Mesothelial cell of epicardium (in vitro differentiated cells): ENCODE measurements around the gene MCAT. TPM values are rescaled to one million over a fixed set of nuclear protein-coding genes. Genes with fewer than 3 reads are reported as not detected.

ENCODE experiments used
- DNase-seq, 2 experiments: peaks; one replicate each; pipeline ENCODE4 v3.0.0; 2021; ENCODE audit warnings: low spot score in 2 of 2; ENCODE audit not compliant: unreplicated experiment in 2 of 2
- H3K27ac Mint-ChIP-seq: 2 replicates; pipeline ENCODE4 v1.8.0; 2021; ENCODE audit warnings: mixed read lengths
- H3K27me3 Mint-ChIP-seq: 2 replicates; pipeline ENCODE4 v1.8.0; 2021; ENCODE audit warnings: low read depth, mixed read lengths
- H3K36me3 Mint-ChIP-seq: 2 replicates; pipeline ENCODE4 v1.8.0; 2021; ENCODE audit warnings: mixed read lengths
- H3K4me1 Mint-ChIP-seq: 2 replicates; pipeline ENCODE4 v1.8.0; 2021; ENCODE audit warnings: mixed read lengths
- H3K4me3 Mint-ChIP-seq: 2 replicates; pipeline ENCODE4 v1.8.0; 2021; ENCODE audit warnings: mild to moderate bottlenecking, moderate library complexity, mixed read lengths
- H3K9me3 Mint-ChIP-seq: 2 replicates; pipeline ENCODE4 v1.8.0; 2021; ENCODE audit warnings: mixed read lengths
- CTCF ChIP-seq: fragments of 200-600 bp; sonication (generic); IDR thresholded peaks from one replicate; pipeline ENCODE4 v1.5.0; 2021; ENCODE audit warnings: antibody characterized with exemption; ENCODE audit not compliant: unreplicated experiment
- total RNA-seq: library from RNA; stranded (reverse); gene quantifications from 3 replicates; pipeline ENCODE4 v1.2.1, GENCODE V29; 2021

The MCAT gene
- total RNA-seq, 1 donor from 2014 or later: 18.1 TPM

- Mint-ChIP-seq H3K36me3 (peaks cover 2% of the 10 kb centered on the region), H3K9me3 (peaks cover 3% of the 10 kb centered on the region), H3K4me1 (peaks cover 25% of the 10 kb centered on the region), H3K27ac (peak within 1 kb of the TSS; percentile 93), H3K4me3 (peak within 1 kb of the TSS; percentile 70), H3K27me3 (peaks cover 10% of the 10 kb centered on the region)
- peak; percentile 65 to 76 for DNase-seq
- TF ChIP-seq CTCF: no peak
Observed at GRCh38 chr22:43186272-43187170, 43.3 kb upstream of the MCAT start, which contains the start of gene TTLL12. TSS of gene TTLL12 (minus strand) at chr22:43187134. CDS start at chr22:43187069, 65 bp downstream.

DNA sequence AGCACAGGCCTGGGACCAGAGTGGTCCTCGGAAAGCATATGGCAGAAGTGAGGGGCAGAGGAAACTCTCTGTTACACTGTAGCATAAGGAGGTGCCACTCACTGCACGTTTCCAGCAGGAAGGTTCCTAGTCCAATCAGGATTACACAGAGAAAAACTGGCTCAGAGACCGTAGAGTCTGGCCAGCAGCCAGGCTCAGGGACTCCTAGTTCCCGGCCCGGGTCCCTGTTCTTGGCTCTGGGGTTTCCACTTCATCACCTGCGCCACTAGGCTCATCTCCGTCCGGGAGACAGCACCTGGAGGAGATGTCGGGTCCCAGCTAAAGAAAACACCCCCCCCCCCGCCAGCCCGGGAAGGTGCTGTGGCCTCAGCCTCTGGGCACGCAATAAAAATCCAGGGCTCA, 42.7 kb upstream of the MCAT start:
- DNase-seq: peak in 1 of 2 experiments; percentile 54
- peaks cover 4% of the 10 kb centered on the region for H3K27me3 Mint-ChIP-seq
- peaks cover 25% of the 10 kb centered on the region for H3K4me1 Mint-ChIP-seq
- H3K36me3 Mint-ChIP-seq: peaks cover 5% of the 10 kb centered on the region
- no peak for TF ChIP-seq CTCF
- H3K9me3 Mint-ChIP-seq: no peaks in the 10 kb centered on the region
- H3K4me3 Mint-ChIP-seq: peak overlapping the region; percentile 70
- peak overlapping the region; percentile 47 for H3K27ac Mint-ChIP-seq

GRCh38 chr22:43183496-43184277, 40.5 kb upstream of the MCAT start:
- TF ChIP-seq CTCF: no peak
- DNase-seq: no peak
- peak overlapping the region; percentile 1 for H3K4me3 Mint-ChIP-seq
- H3K27ac Mint-ChIP-seq: no peak overlapping the region
- H3K27me3 Mint-ChIP-seq: no peaks in the 10 kb centered on the region
- H3K36me3 Mint-ChIP-seq: peaks cover 15% of the 10 kb centered on the region
- no peaks in the 10 kb centered on the region for H3K9me3 Mint-ChIP-seq
- peaks cover 18% of the 10 kb centered on the region for H3K4me1 Mint-ChIP-seq

DNA sequence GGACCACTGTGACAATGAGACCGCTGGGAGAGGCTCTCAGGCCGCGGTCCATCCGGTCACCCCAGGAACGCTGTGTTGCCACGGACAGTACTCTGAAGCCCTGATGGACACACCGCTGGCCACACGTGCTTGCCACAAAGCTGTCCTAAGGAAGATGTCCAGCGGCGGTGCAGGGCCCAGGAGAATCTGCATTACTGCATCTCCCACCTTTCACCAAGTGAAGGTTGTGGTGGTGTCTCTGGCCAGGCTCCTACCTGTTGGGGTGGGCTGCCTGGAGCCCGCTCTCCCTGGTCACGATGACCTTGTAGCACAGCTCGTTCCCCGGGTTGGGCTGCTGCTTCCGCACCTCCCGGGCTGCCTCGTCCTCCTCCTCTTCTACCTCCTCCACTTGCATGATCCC, 39.5 kb upstream of the MCAT start:
- Mint-ChIP-seq H3K27me3 (no peaks in the 10 kb centered on the region), H3K27ac (no peak overlapping the region)

GRCh38 chr22:43182118-43182517, 38.9 kb upstream of the MCAT start:
- no peak for TF ChIP-seq CTCF
- Mint-ChIP-seq H3K27me3 (no peaks in the 10 kb centered on the region), H3K9me3 (no peaks in the 10 kb centered on the region), H3K4me3 (no peak overlapping the region), H3K36me3 (peaks cover 23% of the 10 kb centered on the region), H3K27ac (no peak overlapping the region), H3K4me1 (peaks cover 13% of the 10 kb centered on the region)
- no peak for DNase-seq

More for the DNA sequence above, 39.5 kb upstream of the MCAT start:
- Mint-ChIP-seq H3K9me3 (no peaks in the 10 kb centered on the region), H3K4me1 (peaks cover 14% of the 10 kb centered on the region), H3K4me3 (no peak overlapping the region), H3K36me3 (peaks cover 18% of the 10 kb centered on the region)
- DNase-seq: no peak
- no peak for TF ChIP-seq CTCF
